ENCODE measurements around the gene PAX9. TPM values are rescaled to one million over a fixed set of nuclear protein-coding genes. Genes with fewer than 3 reads are reported as not detected.

PAX9 gene
- total RNA-seq, 3 donors from 2014 or later: 0.64 to 4.9 (median 1.3) TPM

GRCh38 chr14:36720657-36721056, 59.0 kb downstream of the PAX9 start:
- Histone ChIP-seq H3K27ac (no peak overlapping the region), H3K27me3 (no peaks in the 10 kb centered on the region), H3K4me1 (no peaks in the 10 kb centered on the region), H3K36me3 (no peaks in the 10 kb centered on the region), H3K4me3 (no peak overlapping the region), H3K9me3 (no peaks in the 10 kb centered on the region)
- DNase-seq (ENCODE audit: low spot score in 2 of 2): no peak
- intact Hi-C loops (cut with DNase I; ENCODE audit: low total_unique reads): no loop called here
- TF ChIP-seq CTCF (IDR thresholded peaks at IDR 0.05) (no peak), POLR2A (IDR thresholded peaks at IDR 0.05) (no peak), POLR2AphosphoS5 (IDR thresholded peaks at IDR 0.05) (no peak)

- Histone ChIP-seq H3K4me1 (no peaks in the 10 kb centered on the region), H3K4me3 (no peak overlapping the region), H3K36me3 (no peaks in the 10 kb centered on the region), H3K27me3 (no peaks in the 10 kb centered on the region), H3K9me3 (no peaks in the 10 kb centered on the region), H3K27ac (no peak overlapping the region)
- TF ChIP-seq POLR2A (IDR thresholded peaks at IDR 0.05) (no peak), CTCF (IDR thresholded peaks at IDR 0.05) (no peak), POLR2AphosphoS5 (IDR thresholded peaks at IDR 0.05) (no peak)
- DNase-seq (ENCODE audit: low spot score in 2 of 2): no peak
- intact Hi-C loops (cut with DNase I; ENCODE audit: low total_unique reads): no loop called here
These were observed 60.2 kb downstream of the PAX9 start for GRCh38 chr14:36721877-36722276.

GRCh38 chr14:36723530-36723929, 61.9 kb downstream of the PAX9 start:
- H3K4me3 ChIP-seq: no peak overlapping the region
- no peaks in the 10 kb centered on the region for H3K4me1 ChIP-seq
- no peaks in the 10 kb centered on the region for H3K9me3 ChIP-seq
- no peak for TF ChIP-seq POLR2A (IDR thresholded peaks at IDR 0.05)
- TF ChIP-seq POLR2AphosphoS5 (IDR thresholded peaks at IDR 0.05): no peak
- TF ChIP-seq CTCF (IDR thresholded peaks at IDR 0.05): no peak
- no peak for DNase-seq (ENCODE audit: low spot score in 2 of 2)
- no peaks in the 10 kb centered on the region for H3K27me3 ChIP-seq
- no peak overlapping the region for H3K27ac ChIP-seq
- H3K36me3 ChIP-seq: no peaks in the 10 kb centered on the region
- intact Hi-C loops (cut with DNase I; ENCODE audit: low total_unique reads): no loop called here

GRCh38 chr14:36724162-36724561, 62.5 kb downstream of the PAX9 start:
- Histone ChIP-seq H3K36me3 (no peaks in the 10 kb centered on the region), H3K4me1 (no peaks in the 10 kb centered on the region), H3K27me3 (no peaks in the 10 kb centered on the region), H3K9me3 (no peaks in the 10 kb centered on the region), H3K4me3 (no peak overlapping the region), H3K27ac (no peak overlapping the region)
- intact Hi-C loops (cut with DNase I; ENCODE audit: low total_unique reads): no loop called here
- no peak for DNase-seq (ENCODE audit: low spot score in 2 of 2)
- TF ChIP-seq POLR2AphosphoS5 (IDR thresholded peaks at IDR 0.05) (no peak), POLR2A (IDR thresholded peaks at IDR 0.05) (no peak), CTCF (IDR thresholded peaks at IDR 0.05) (no peak)

GRCh38 chr14:36726128-36726527, 64.5 kb downstream of the PAX9 start:
- intact Hi-C loops (cut with DNase I; ENCODE audit: low total_unique reads): no loop called here
- Histone ChIP-seq H3K4me3 (no peak overlapping the region), H3K27ac (no peak overlapping the region), H3K36me3 (no peaks in the 10 kb centered on the region), H3K4me1 (no peaks in the 10 kb centered on the region), H3K9me3 (no peaks in the 10 kb centered on the region), H3K27me3 (no peaks in the 10 kb centered on the region)
- DNase-seq (ENCODE audit: low spot score in 2 of 2): no peak
- TF ChIP-seq POLR2A (IDR thresholded peaks at IDR 0.05) (no peak), CTCF (IDR thresholded peaks at IDR 0.05) (no peak), POLR2AphosphoS5 (IDR thresholded peaks at IDR 0.05) (no peak)

Other genes with a start within 250 kb of the PAX9 start
- gene NKX2-1, start 141.6 kb upstream of the PAX9 start, total RNA-seq: not detected
- under 1 TPM in 1 of 3 donors, not detected in 2; 0.73 TPM for gene NKX2-8, start 79.2 kb upstream of the PAX9 start, total RNA-seq

All from breast epithelium (tissue), 4 donors.